ENCODE measurements around the gene SELENOM.
A peak's percentile ranks its signal among the peaks of the same experiment; 100 is the strongest.
"Not testable (repeated sequence)": the region's sequence is repeated elsewhere in the genome, so short reads cannot be mapped to it uniquely, and the experiment has no call there.

Gene SELENOM

DNA sequence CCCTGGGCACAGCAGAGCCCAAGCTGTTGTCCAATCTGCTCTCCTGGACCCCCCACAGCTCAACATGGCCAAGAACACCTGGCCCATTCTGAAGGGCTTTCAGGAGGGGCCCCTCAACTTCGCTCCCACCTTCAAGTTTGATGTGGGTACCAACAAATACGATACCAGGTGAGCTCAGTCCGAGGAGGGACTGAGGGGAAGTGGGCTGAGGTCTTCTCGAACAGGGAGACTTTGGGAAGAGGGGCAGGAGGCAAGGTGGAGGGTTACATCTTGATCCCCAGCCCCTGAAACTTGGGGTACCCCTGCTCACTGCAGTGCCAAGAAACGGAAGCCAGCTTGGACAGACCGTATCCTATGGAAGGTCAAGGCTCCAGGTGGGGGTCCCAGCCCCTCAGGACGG is 20.8 kb upstream of the SELENOM start:
- DNase-seq = no peak

DNA sequence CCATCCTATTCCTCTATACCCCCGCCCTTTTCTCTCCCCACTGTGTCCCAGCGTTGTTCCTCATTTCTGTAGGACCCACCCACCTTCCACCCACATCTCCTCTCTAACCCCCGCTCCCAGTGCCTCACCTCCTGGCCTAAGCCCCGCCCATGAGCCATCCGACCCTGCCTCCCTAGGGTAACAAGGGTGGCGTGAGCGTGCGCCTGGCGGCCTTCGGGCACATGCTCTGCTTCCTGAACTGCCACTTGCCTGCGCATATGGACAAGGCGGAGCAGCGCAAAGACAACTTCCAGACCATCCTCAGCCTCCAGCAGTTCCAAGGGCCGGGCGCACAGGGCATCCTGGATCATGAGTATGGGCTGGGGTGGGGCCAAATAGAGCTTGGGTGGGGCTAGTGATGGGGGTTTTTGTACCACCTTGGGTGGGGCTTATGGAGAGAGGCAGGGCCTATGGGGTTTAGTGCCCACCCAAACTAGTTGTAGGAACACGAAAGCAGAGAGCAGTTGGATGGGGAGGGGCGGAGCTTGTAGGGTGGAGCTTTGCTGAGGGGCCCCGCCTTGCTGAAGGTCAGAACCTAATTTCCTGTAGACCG is 19.9 kb upstream of the SELENOM start:
- DNase-seq = no peak

DNA sequence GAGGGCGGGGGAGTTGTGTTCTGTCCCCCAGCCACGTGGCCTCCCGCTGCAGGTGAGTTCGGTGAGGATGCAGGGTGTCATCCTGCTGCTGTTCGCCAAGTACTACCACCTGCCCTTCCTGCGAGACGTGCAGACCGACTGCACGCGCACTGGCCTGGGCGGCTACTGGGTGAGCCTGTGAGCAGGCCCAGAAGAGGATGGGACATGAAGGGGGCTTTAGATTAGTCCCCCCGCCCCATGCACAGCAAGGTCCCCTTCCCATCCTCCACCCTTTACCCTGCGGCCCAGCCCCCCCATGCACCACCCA is 19.5 kb upstream of the SELENOM start:
- DNase-seq = no peak

DNA sequence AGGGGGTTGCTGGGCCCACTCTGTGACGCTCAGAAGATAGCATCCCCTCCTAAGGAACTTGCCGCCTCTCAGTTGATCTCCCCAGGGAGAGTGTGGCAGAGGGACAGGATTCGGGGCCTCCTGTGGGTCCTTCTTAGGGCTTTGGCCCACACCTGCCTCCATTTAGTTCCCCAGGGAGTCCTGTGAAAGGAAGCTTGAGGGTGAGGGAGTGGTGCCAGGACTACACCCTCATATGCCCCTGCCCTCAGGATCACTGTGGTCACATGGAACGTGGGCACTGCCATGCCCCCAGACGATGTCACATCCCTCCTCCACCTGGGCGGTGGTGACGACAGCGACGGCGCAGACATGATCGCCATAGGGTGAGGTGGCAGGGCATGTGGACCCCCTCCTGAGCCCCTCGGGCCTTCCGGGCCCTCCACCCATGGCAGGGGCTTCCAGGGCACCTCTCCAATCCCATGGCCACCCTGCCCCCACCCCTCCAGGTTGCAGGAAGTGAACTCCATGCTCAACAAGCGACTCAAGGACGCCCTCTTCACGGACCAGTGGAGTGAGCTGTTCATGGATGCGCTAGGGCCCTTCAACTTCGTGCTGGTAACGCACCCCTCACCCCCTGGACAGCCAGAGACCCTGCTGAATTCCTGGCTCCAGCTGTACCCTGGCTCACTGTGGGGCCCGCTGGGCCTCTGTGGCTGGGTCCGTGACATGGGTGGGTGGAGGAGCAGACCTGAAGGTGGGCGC is 18.9 kb upstream of the SELENOM start:
- DNase-seq = no peak

DNA sequence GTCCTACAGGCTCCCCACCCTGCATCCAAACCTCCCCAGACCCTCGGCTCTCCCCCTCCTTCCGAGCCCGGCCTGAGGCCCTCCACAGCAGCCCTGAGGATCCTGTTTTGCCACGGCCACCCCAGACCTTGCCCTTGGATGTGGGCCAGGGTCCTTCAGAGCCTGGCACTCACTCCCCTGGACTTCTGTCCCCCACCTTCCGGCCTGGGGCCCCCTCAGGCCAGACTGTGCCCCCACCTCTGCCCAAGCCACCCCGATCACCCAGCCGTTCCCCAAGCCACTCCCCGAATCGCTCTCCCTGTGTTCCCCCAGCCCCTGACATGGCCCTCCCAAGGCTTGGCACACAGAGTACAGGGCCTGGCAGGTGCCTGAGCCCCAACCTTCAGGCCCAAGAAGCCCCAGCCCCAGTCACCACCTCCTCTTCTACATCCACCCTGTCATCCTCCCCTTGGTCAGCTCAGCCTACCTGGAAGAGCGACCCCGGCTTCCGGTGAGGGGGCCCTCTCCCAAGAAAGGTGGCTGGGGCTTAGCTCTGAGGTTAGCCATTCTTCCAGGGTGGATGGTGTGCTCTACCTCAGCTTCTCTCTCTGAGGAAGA is 18.3 kb upstream of the SELENOM start:
- no peak for DNase-seq

DNA sequence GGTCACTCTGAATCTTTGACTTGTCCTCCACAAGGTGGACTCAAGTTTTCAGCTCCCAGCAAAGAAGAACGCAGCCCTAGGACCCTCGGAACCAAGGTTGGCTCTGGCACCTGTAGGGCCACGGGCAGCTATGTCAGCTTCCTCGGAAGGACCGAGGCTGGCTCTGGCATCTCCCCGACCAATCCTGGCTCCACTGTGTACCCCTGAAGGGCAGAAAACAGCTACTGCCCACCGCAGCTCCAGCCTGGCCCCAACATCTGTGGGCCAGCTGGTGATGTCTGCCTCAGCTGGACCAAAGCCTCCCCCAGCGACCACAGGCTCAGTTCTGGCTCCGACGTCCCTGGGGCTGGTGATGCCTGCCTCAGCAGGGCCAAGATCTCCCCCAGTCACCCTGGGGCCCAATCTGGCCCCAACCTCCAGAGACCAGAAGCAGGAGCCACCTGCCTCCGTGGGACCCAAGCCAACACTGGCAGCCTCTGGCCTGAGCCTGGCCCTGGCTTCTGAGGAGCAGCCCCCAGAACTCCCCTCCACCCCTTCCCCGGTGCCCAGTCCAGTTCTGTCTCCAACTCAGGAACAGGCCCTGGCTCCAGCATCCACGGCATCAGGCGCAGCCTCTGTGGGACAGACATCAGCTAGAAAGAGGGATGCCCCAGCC is 17.6 kb upstream of the SELENOM start:
- no peak for DNase-seq

DNA sequence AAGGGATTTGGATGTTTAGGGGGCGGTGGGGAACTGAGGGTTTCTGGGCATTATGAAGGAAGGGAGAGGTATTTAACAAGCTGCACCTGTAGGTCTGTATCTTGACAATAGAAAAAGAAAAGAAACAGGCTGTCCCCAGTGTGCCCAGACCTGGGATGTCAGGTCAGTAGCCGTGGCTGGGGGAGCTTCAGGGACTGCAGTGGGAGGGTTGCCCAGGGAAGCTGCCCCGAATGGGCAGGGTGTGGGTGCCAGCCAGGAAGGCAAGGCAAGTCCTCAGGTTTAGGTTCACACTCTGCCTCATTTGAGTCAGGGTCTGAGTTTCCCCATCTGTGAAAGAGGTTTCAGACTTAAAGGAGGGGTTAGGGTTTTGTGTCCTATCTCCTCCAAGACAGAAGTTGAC is 16.9 kb upstream of the SELENOM start:
- no peak for DNase-seq

DNA sequence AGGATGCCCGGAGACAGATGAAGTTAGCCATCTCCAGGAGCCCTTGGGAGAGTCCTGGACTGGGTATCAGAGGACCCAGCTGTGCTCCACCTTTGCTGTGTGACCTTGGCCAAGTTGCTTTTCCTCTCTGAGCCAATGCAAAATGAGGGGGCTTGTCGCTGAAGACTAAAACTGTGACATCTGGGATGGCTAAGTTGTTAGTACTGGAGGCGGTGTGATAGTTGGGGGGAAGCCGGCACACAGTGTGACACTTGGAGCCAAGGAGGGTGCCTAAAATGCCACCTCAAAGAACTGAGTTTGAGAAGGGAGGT is 15.9 kb upstream of the SELENOM start:
- DNase-seq = no peak

DNA sequence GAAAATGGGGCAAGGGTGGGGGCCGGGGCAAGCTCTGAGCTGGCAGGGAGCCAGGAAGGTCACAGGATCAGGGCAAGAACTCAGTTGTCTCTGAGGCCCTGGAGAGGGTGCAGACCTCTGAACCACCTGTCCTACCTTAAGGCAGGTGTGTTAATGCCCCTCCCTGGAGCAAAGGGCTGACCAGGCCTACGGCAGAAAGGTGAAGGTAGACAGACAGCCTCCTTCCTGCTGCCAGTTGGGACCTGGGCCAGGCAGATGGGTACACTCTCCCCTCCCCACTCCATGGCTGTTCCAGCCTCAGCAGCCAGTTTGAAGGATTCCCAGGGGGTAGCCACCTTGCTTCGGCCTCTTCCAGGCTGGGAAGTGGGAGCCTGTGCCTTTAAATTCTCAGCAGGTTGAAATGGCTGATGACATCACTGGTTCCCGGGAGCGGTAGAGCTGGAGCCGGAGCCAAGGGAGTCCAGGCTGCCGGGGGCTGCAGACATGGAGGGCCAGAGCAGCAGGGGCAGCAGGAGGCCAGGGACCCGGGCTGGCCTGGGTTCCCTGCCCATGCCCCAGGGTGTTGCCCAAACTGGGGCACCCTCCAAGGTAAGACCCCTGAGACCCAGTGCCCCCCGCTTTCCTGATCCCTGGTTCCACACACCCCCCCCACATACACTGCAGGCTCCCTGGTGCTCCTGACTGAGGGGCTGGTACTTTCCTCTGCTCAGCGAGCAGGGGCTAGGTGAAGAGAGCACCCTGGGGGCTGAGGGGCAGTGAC is 15.3 kb upstream of the SELENOM start, which contains the start of gene INPP5J:
INPP5J (plus strand) TSS at position 435 of the 760 bp plus-strand sequence; CDS start at position 484, 49 bp downstream.
- DNase-seq = peak; percentile 28

DNA sequence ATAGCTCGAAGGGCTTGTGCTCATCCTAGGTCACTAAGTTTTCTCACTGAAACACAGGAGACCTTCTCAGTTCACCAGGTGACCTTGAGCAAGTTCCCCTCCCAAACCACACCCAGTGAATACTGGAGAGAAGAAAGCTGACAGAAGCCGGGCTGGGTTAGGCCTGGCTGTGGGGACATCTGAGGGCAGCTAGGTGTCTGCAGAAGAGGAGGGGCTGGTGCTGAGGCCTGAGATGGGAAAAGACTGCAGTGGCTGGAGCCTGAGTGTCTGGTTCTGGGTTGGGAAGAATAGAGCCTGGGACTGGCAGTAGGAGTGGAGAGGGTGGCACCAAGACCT is 14.8 kb upstream of the SELENOM start:
- no peak for DNase-seq

DNA sequence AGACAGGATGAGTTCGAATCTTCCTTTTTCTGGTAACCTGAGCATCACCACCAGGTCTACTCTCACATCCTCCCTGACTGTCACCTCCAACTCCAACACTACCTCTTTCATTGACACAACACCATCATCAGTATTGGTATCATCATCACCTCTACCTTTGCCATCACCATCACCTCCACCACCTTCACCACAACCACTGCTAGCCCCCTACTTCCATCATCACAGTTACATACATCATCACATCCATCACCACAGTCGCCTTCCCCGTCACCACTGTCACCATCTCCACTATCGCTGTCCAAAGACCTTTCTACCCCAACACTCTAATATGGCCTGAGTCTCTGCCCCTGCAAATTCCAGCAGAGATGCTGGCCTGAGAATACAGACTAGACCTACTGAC is 14.0 kb upstream of the SELENOM start:
- no peak for DNase-seq

DNA sequence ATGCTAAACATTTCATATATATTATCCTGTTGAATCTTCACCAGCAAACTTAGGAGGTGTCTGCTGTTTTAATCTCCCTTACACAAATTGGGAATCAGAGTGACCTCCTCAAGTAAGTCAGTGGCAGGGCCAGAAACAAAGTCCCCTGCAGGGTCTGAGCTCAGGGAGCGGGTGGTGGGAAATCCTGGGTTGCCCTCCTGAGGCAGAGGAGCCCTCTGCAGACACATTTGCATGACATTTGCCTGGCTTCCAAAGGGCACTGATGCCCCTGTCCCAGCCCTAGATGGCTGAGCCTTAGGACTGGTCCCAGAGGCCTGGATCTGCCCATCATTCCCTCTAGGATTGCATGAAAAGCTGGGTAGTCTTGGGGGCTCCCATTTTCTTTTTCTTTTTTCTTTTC is 13.3 kb upstream of the SELENOM start:
- DNase-seq = no peak

DNA sequence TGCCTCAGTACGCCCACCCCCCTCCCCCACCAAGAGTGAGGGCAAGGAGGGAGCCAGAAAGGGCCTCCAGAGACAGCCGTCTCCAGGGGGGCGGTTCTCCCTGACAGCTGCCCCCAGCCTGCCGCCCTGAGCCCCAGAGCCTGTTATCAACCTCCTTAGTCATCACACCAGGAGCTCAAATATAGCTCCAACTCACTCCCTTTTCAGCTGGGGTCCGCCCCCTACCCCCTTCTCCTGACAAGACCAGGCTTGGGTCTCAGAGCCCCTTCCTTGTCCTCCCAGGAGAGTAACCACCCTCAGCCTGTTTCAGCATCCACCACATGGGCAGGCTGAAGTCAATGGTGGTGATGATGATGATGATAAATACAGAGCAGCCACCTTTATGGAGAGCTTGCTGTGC is 12.9 kb upstream of the SELENOM start:
- no peak for DNase-seq

DNA sequence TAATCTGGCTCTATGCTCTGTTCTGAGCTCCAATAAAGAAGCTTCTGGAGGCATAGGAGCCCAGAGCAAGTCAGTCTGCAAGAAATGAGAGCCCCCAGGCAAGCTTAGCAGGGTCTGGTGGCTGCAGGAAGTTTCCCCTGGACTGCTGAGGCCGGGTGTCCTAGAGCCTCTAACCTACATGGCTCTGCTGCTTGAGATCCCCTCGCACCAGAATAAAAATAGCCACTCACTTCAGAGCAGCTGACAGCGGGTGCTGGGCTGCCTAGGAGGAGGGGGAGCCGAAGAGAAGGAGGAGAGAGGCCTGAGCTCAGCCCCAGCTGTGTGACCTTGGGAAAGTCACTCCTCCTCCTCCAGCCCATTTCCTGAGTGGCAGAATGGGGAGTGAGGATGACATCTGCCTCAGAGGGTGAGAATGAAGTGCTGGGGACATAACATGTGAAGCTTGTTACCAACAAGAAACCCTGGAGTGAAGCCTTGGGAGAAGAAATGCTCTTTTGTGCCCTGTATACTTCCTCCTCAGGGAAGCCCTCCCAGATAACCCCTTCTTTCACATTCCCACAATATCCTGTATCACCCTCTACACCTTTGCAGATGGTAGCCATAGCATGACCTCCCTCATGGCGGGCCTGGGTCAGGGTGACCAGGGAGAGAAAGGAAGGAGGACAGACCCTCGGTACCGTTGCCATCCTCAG is 11.8 kb upstream of the SELENOM start:
- DNase-seq = no peak

DNA sequence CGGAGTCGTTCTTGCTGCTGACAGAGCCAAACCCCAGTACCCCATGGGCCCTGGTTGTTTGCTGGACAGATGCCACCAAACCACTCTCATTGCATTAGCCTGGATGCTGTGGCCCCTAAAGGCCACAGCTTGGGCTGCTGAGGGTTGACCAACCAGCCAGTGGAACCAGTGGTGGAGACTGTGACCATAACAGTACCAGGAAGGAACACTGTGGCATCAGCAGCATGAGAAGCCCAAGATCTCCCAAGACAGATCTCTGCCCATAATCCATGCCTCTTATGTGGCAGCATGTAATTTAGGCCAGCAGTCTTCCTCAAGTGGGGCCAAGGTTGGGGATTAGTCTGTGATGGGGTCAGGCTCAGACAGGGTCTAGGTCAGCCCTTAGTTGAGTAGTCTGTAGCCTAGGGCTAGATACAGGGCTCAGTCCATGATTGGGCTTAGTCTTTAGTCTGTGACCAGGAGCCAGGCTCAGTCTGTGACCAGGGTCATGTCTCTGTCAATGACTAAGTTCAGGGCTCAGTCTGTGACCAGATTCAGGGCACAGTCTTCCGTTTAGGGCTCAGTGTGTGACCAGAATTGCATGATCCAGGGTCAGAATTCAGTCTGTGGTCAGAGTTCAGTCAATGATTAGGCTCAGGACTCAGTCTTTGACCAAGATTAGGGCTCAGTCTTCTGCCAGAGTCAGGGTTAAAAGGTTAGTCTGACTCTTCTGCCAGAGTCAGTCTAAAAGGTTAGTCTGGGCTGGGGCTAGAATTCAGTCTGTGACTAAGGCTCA is 10.9 kb upstream of the SELENOM start:
- DNase-seq = no peak

DNA sequence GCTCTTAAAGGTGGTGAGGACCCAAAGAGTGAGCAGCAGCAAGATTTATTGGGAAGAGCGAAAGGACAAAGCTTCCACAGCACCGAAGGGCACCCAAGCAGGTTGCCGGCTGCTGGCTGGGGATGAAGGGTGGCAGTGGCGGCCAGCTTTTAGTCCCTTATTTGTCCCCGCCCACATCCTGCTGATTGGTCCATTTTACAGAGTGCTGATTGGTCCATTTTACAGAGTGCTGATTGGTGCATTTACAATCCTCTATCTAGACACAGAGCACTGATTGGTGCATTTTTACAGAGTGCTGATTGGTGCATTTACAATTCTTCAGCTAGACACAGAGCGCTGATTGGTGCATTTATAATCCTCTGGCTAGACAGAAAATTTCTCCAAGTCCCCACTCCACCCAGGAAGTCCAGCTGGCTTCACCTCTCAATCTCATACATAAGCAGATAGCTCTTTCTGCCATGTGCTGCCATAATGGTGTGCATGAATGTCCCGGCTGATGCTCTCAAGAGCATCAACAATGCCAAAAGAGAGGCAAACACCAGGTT is 5.3 kb upstream of the SELENOM start:
- DNase-seq = not testable (repeated sequence)

DNA sequence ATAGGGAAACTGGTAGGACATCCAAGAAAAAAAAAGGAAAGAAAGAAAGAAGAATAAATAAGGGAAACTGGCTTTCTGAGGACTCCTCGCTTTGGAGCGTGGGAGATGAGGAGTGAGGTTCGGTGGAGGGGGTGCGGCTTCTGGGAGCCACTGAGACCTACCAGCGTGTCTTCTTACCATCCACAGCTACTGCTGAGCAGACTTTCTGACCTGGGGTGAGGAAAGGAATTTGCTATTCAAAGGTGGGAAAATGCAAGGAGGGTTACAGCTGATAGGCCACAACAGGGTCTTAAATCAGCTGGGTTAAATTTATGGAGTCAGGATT is 488 bp upstream of the SELENOM start:
- DNase-seq = no peak

DNA sequence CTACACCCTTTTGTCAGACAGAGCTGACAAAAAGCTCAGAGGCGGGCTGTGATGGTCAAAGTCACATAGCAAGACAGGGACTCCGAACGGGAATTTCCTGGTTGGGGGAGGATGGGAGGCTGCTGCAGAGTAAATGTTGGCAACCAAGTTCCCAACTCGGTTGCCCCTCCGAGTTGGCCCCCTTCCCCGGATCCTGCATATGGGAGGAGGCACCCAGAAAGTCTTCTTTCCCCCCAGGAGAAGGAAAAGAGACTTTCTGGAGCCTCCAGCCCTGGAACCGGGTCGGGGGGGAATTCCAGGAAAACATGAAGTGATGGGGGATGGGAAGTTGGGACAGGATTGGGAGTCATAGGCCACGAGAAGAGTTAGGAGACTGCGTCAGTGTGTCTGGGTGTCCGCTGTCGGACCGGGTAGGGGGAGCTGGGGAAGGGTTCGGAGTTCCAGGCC is 614 bp downstream of the SELENOM start:
- DNase-seq = no peak

DNA sequence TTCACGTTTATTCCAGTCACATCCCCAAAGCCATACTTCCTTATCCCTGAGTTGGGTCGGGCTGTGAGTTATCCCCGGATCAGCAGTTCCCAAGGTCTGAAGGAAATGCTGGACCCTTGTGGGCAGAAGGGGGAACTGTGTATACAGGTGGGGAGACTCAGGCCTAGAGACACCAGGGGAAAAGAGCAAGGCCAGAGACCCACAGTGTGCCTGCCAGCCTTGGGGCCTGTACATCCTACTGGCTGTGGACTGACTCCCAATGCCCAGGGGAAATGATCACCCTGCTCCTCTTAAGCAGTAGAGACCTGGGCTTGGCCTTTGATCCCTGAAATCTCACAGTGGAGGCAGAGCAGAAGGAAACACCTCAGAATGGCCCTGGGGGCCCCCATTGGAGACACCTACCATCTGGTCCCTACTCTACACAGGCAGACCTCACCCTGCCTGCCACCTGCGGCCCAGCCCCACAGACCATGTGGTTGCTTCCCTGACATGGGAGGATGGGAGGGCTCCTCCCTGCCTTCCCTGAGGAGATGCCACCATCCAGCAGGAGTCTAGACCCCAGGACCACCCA is 1.3 kb downstream of the SELENOM start:
- DNase-seq = no peak

DNA sequence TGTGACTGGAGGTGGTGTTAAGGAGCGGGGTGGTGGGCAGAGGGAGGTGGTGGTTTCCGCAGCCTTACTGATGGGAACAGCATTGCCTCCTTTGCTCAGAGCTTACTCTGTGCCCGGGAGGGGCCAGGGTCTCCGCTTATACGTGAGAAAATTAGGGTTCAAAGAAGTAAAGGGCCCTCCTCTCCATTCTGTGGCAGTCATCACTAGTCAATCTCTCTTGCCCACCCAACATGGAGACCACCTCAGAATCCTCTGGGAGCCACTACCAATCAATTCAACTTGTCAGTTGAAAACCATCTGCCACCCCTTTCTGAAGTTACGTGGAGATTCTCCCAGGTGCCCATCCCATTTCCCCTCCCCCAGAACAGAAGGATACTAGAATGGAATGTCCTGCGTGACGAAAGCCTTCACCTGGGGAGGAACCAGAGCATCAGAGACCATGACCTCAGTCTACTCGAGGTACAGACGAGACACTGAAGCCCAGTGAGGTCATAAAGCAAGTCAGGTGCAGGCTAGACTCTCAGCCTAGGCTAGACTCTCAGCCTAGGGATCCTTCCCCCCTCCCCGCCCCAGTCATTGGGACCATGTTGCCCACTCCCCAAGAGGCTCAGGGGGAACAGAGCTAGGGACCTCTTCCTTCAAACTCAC is 2.0 kb downstream of the SELENOM start:
- no peak for DNase-seq

DNA sequence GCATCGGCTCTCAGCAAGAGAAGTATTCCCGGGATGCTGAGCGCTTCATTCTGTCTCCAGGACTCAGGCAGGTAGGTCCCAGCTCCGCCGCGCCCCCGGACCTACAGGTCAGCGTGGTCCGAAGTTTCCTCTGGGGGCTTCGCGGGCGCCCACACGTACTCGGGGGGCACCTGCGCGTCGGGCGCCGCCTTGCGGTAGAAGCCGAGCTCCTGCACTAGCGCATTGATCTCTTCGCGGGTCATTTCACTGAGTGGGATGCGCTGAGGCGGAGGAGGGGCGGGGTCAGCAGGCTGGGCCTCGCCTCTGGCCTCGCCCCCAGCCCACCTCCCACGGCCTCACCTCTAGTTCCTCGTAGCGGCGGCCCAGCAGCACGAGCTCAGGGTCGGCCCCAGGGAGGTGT is 2.5 kb downstream of the SELENOM start:
- no peak for DNase-seq
